K562 (cell line): ENCODE data around the gene QARS1. TPM values are rescaled to one million over a fixed set of nuclear protein-coding genes. Genes with fewer than 3 reads are reported as not detected.

Source experiments
- ATF1 ChIP-seq, 2 experiments: fragments of 450-650 bp in 1 of 2; IDR thresholded peaks; 2 replicates each; pipeline ENCODE4 v1.6.1; 2016; ENCODE audit warnings: missing compliant biosample characterization in 1 of 2, missing genetic modification characterization in 1 of 2
- BRF2 ChIP-seq: IDR thresholded peaks from 3 replicates; pipeline ENCODE4 v1.6.1; 2011; ENCODE audit warnings: borderline replicate concordance, mild to moderate bottlenecking; ENCODE audit not compliant: insufficient read length, insufficient read depth
- ELK1 ChIP-seq: sonication (generic); formaldehyde crosslinking; IDR thresholded peaks from 2 replicates; pipeline ENCODE4 v1.8.1; 2022; ENCODE audit warnings: missing genetic modification reagents
- ETV6 ChIP-seq, 3 experiments: fragments of 150-350 bp in 1 of 3; sonication (generic) in 1 of 3; formaldehyde crosslinking in 1 of 3; IDR thresholded peaks; 2 replicates each; pipeline versions ENCODE4 v1.6.1 to v1.8.0; 2014 to 2022; ENCODE audit warnings: borderline replicate concordance in 2 of 3, low read depth in 2 of 3, antibody characterized with exemption in 1 of 3, low read length in 1 of 3, mild to moderate bottlenecking in 1 of 3, missing genetic modification reagents in 1 of 3
- EZH2 ChIP-seq: IDR thresholded peaks from 2 replicates; pipeline ENCODE4 v1.6.1; 2012; ENCODE audit warnings: low read depth, mild to moderate bottlenecking, inconsistent platforms, low read length, borderline replicate concordance
- FUS ChIP-seq: fragments of 200-400 bp; formaldehyde crosslinking; optimal IDR thresholded peaks from 2 replicates; pipeline ENCODE3; 2017; ENCODE audit warnings: low read depth, low read length
- ILF3 ChIP-seq: fragments of 450-650 bp; IDR thresholded peaks from 2 replicates; pipeline ENCODE4 v1.6.1; 2018; ENCODE audit warnings: antibody characterized with exemption, mild to moderate bottlenecking, moderate library complexity, borderline replicate concordance
- LCOR ChIP-seq: sonication (generic); formaldehyde crosslinking; IDR thresholded peaks from 2 replicates; pipeline ENCODE4 v1.8.0; 2022; ENCODE audit warnings: mild to moderate bottlenecking, missing genetic modification reagents
- MIER1 ChIP-seq: fragments of 450-650 bp; IDR thresholded peaks from 2 replicates; pipeline ENCODE4 v1.6.1; 2016; ENCODE audit warnings: antibody characterized with exemption, mild to moderate bottlenecking, low read depth
- NELFE ChIP-seq: IDR thresholded peaks from 2 replicates; pipeline ENCODE4 v1.6.1; 2011; ENCODE audit warnings: mild to moderate bottlenecking; ENCODE audit not compliant: insufficient read depth, insufficient read length
- NR2C2 ChIP-seq, 2 experiments: fragments of 200-800 bp in 1 of 2; sonication (Bioruptor generic) in 1 of 2; sonication (generic) in 1 of 2; formaldehyde crosslinking in 1 of 2; IDR thresholded peaks; 2 replicates each; pipeline versions ENCODE4 v1.6.1 to v1.8.0; 2016 to 2022; ENCODE audit warnings: mild to moderate bottlenecking in 1 of 2, missing compliant biosample characterization in 1 of 2, missing genetic modification characterization in 1 of 2, missing genetic modification reagents in 1 of 2
- RBM15 ChIP-seq: fragments of 200-400 bp; formaldehyde crosslinking; IDR thresholded peaks from 2 replicates; pipeline ENCODE4 v1.6.1; 2018; ENCODE audit warnings: mild to moderate bottlenecking, low read length, moderate library complexity; ENCODE audit not compliant: insufficient read depth
- SMARCC2 ChIP-seq: fragments of 450-650 bp; IDR thresholded peaks from 2 replicates; pipeline ENCODE4 v1.6.1; 2017; ENCODE audit warnings: antibody characterized with exemption, moderate library complexity, mild to moderate bottlenecking, low read depth
- SRSF9 ChIP-seq: fragments of 200-400 bp; formaldehyde crosslinking; IDR thresholded peaks from 2 replicates; pipeline ENCODE4 v1.6.1; 2017; ENCODE audit warnings: low read depth, low read length, borderline replicate concordance
- ZBTB1 ChIP-seq: sonication (generic); formaldehyde crosslinking; IDR thresholded peaks from 2 replicates; pipeline ENCODE4 v1.8.1; 2023; ENCODE audit warnings: missing genetic modification reagents, low read depth, mild to moderate bottlenecking, borderline replicate concordance
- ZBTB33 ChIP-seq: sonication (generic); formaldehyde crosslinking; IDR thresholded peaks from 2 replicates; pipeline ENCODE4 v1.8.1; 2023; ENCODE audit warnings: mild to moderate bottlenecking, missing genetic modification reagents
- ZNF280A ChIP-seq: fragments of 450-650 bp; IDR thresholded peaks from 2 replicates; pipeline ENCODE4 v1.6.1; 2018; ENCODE audit warnings: mild to moderate bottlenecking, low read depth; ENCODE audit not compliant: partially characterized antibody
- ZNF398 ChIP-seq: fragments of 250-450 bp; sonication (Bioruptor Pico); IDR thresholded peaks from 2 replicates; pipeline ENCODE4 v1.8.0; 2021; ENCODE audit warnings: moderate library complexity, mild to moderate bottlenecking, inconsistent platforms
- ZNF707 ChIP-seq: fragments of 250-450 bp; sonication (Bioruptor Pico); conservative IDR thresholded peaks from 2 replicates; pipeline ENCODE4 v1.8.0; 2022; ENCODE audit warnings: inconsistent platforms, mild to moderate bottlenecking, moderate library complexity
- polyA plus RNA-seq, 8 experiments: library from polyadenylated mRNA; depleted of rRNA in 4 of 8; stranded (reverse) in 5 of 8; unstranded in 3 of 8; fragments of >200 nt; fragmentation: Nextera tagmentation in 2 of 8; fragmentation: Illumina TruSeq in 1 of 8; extraction: Ambion mirVana in 2 of 8; extraction: Trizol in 1 of 8; gene quantifications; 2 replicates each; pipeline versions ENCODE4 v1.2.1 to v1.2.3, GENCODE V29; 2011 to 2014; ENCODE audit warnings: inconsistent platforms in 1 of 8, missing spikeins in 1 of 8
- total RNA-seq, 7 experiments: library from RNA; depleted of rRNA in 6 of 7; stranded (reverse); fragments of >200 nt in 6 of 7; fragmentation: Illumina TruSeq in 2 of 7; extraction: Trizol in 2 of 7; gene quantifications; 2 replicates each; pipeline versions ENCODE4 v1.2.1 to v1.2.3, GENCODE V29; 2011 to 2021; ENCODE audit warnings: low replicate concordance in 1 of 7

The QARS1 gene
- total and polyA plus RNA-seq, 9 of the 15 experiments (the other 6 are each of a cell fraction or from before 2014, with no cell fraction given): 148 to 310 (median 273) TPM

- TF ChIP-seq ZBTB1 (CRISPR knock-in tag) (no peak), SRSF9 (no peak), FUS (no peak), SMARCC2 (no peak), ZNF280A (no peak), ELK1 (CRISPR knock-in tag) (no peak), ILF3 (no peak), ZNF398 (CRISPR knock-in tag) (no peak), MIER1 (no peak), RBM15 (no peak), EZH2 (no peak), NR2C2 (CRISPR knock-in tag; IDR thresholded peaks at IDR 0.05) (no peak), NR2C2 (tag; IDR thresholded peaks at IDR 0.05) (peak; percentile 39; the same call in 1 of the 2 replicates), ATF1 (CRISPR knock-in tag; IDR thresholded peaks at IDR 0.05) (no peak), ATF1 (tag; IDR thresholded peaks at IDR 0.05) (peak; percentile 57; the same call in 1 of the 2 replicates), NELFE (no peak), ZBTB33 (no peak), ETV6 (IDR thresholded peaks at IDR 0.05; ENCODE audit: borderline replicate concordance in 1 of 2, low read depth in 2 of 2, low read length in 1 of 2) (no peak), ETV6 (CRISPR knock-in tag; IDR thresholded peaks at IDR 0.05; ENCODE audit: borderline replicate concordance) (no peak), BRF2 (no peak), ZNF707 (no peak), LCOR (CRISPR knock-in tag) (no peak)
These were observed 6.1 kb downstream of the QARS1 start (continued) for GRCh38 chr3:49098429-49098828.
